ENCODE results near the gene TTN.

Gene TTN

DNA sequence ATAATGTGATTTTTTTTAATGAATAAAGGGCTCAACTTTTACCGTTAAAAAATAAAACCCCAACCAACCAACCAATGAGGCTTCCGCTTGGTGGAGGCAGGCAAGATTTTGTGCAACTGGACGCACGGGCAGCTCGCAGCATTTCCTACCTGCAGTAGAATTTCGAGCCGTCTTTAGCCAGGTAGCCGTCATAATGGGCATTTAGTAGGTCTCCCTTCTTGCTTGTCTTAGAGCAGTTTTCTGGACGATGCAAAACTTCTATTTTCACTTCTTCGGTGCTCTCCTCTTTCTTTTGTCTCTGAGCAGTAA, 329.1 kb downstream of the TTN start:
- TF ChIP-seq, protein P1, sequence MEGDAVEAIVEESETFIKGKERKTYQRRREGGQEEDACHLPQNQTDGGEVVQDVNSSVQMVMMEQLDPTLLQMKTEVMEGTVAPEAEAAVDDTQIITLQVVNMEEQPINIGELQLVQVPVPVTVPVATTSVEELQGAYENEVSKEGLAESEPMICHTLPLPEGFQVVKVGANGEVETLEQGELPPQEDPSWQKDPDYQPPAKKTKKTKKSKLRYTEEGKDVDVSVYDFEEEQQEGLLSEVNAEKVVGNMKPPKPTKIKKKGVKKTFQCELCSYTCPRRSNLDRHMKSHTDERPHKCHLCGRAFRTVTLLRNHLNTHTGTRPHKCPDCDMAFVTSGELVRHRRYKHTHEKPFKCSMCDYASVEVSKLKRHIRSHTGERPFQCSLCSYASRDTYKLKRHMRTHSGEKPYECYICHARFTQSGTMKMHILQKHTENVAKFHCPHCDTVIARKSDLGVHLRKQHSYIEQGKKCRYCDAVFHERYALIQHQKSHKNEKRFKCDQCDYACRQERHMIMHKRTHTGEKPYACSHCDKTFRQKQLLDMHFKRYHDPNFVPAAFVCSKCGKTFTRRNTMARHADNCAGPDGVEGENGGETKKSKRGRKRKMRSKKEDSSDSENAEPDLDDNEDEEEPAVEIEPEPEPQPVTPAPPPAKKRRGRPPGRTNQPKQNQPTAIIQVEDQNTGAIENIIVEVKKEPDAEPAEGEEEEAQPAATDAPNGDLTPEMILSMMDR (conservative IDR thresholded peaks at IDR 0.05; ENCODE audit: low read length) = no peak
- no peak for DNase-seq (ENCODE audit: low read depth)
- peak overlapping the region; percentile 92 for H3K4me3 ChIP-seq (ENCODE audit: low read length)

DNA sequence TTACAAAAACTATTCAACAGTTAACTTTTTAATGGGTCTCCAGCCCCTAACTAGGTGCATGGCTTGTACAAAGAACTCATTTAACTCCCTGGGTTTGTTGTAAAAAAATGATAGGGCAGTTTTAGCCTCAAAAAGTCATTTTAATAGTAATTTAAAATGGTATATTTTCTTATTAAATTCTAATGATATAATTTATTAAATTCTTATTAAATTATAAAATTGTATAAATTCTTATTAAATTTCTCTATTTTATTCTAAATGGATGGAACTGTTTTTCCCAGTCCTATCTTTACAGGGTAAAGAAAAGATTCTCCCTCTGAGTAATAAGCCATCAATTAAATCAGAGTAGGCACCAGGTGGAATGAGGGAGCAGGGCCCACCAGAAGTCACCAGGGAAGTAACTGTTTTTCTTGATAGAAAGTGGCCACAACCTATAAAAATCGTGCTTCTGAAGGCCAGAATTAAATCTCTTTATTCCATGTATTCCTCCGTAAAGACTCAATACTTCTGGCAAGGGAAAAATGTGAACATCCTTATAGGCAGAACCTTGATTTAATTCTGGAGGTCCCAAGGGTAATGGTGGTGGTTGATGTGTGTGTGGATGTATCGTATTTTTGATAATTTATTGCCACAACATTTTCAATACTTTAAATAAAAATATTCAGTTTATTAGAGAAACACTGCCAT, 329.6 kb downstream of the TTN start:
- no peak for DNase-seq (ENCODE audit: low read depth)
- H3K4me3 ChIP-seq (ENCODE audit: low read length) = peak overlapping the region; percentile 92
- TF ChIP-seq, protein P1 (conservative IDR thresholded peaks at IDR 0.05; ENCODE audit: low read length) = no peak

DNA sequence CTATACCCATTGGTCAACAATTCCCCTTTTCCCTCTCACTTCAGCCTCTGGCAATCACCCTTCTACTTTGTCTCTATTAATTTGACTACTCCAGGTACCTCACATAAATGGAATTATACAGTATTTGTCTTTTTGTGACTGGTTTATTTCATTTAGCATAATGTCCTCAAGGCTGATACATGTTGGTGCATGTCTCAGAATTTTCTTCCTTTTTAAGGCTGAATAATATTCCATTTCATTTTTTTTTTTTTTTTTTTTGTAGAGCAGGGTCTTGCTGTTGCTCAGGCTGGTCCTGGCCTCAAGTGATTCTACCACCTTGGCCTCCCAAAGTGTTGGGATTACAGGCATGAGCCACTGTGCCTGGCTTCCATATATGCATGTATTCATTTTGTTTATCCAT, 330.7 kb downstream of the TTN start:
- H3K4me3 ChIP-seq (ENCODE audit: low read length) = no peak overlapping the region
- no peak for DNase-seq (ENCODE audit: low read depth)
- TF ChIP-seq, protein P1 (conservative IDR thresholded peaks at IDR 0.05; ENCODE audit: low read length) = no peak

All from AG10803 (cell line).